HFFc6 (cell line): ENCODE measurements around the gene EFHC2. TPM values are rescaled to one million over a fixed set of nuclear protein-coding genes. Genes with fewer than 3 reads are reported as not detected.
"Not testable (repeated sequence)": the region's sequence is repeated elsewhere in the genome, so short reads cannot be mapped to it uniquely, and the experiment has no call there.

ENCODE experiments used
- DNase-seq: peaks from one replicate; pipeline ENCODE4 v3.0.0-alpha.2; 2018
- H3K27ac Mint-ChIP-seq: 2 replicates; pipeline ENCODE4 v1.8.0; 2020; ENCODE audit warnings: mild to moderate bottlenecking, mixed read lengths
- H3K27me3 Mint-ChIP-seq: 2 replicates; pipeline ENCODE4 v1.8.0; 2021; ENCODE audit warnings: mild to moderate bottlenecking, moderate library complexity, mixed read lengths; ENCODE audit not compliant: insufficient read depth
- H3K36me3 Mint-ChIP-seq: 2 replicates; pipeline ENCODE4 v1.8.0; 2021; ENCODE audit warnings: low read depth, mixed read lengths
- H3K4me1 Mint-ChIP-seq: 2 replicates; pipeline ENCODE4 v1.8.0; 2020; ENCODE audit warnings: low read depth, mixed read lengths
- H3K4me3 Mint-ChIP-seq: 2 replicates; pipeline ENCODE4 v1.8.0; 2020; ENCODE audit warnings: mild to moderate bottlenecking, moderate library complexity, mixed read lengths
- H3K9me3 Mint-ChIP-seq: 2 replicates; pipeline ENCODE4 v1.8.0; 2020; ENCODE audit warnings: mild to moderate bottlenecking, mixed read lengths
- total RNA-seq, 6 experiments: library from RNA; stranded (reverse); fragmentation: NEBNext Ultra II Directional; extraction: Animal tissue kit (Norgen Biotek cat#: 25700); gene quantifications; 2 replicates in 1 of 6; 3 replicates in 5 of 6; pipeline ENCODE4 v1.2.3, GENCODE V29; 2021
- TF ChIP-seq, protein P1 (sequence below): fragments of 200-600 bp; sonication (generic); IDR thresholded peaks from 2 replicates; pipeline ENCODE4 v1.5.0; 2021; ENCODE audit warnings: antibody characterized with exemption, mild to moderate bottlenecking

EFHC2 gene
- total RNA-seq, 6 experiments from 2014 or later = not detected

DNA sequence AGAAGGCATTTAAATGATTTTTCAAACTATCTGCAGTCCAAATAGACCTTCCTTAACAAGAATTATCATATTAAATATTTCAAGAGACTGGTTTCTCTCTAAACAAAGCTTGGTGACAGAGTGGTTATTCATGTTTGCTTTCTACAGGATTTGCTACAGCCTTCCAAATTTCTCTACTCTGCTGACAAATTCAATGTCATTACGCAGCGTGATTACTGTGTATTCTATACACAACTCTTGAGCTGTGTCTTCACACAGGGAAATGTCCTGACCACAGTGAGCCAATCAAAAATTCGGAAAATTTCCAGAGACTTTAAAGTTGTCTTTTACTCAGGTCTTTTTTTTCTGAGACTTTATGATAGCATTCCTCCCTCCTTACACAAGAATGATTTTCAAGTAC is 75.6 kb downstream of the EFHC2 start:
- Mint-ChIP-seq H3K36me3 (no peaks in the 10 kb centered on the region), H3K9me3 (no peaks in the 10 kb centered on the region), H3K4me1 (no peaks in the 10 kb centered on the region), H3K27ac (no peak overlapping the region), H3K27me3 (peaks cover 2% of the 10 kb centered on the region; the same call in 1 of the 2 replicates), H3K4me3 (no peak overlapping the region)
- TF ChIP-seq, protein P1, sequence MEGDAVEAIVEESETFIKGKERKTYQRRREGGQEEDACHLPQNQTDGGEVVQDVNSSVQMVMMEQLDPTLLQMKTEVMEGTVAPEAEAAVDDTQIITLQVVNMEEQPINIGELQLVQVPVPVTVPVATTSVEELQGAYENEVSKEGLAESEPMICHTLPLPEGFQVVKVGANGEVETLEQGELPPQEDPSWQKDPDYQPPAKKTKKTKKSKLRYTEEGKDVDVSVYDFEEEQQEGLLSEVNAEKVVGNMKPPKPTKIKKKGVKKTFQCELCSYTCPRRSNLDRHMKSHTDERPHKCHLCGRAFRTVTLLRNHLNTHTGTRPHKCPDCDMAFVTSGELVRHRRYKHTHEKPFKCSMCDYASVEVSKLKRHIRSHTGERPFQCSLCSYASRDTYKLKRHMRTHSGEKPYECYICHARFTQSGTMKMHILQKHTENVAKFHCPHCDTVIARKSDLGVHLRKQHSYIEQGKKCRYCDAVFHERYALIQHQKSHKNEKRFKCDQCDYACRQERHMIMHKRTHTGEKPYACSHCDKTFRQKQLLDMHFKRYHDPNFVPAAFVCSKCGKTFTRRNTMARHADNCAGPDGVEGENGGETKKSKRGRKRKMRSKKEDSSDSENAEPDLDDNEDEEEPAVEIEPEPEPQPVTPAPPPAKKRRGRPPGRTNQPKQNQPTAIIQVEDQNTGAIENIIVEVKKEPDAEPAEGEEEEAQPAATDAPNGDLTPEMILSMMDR = no peak
- no peak for DNase-seq

DNA sequence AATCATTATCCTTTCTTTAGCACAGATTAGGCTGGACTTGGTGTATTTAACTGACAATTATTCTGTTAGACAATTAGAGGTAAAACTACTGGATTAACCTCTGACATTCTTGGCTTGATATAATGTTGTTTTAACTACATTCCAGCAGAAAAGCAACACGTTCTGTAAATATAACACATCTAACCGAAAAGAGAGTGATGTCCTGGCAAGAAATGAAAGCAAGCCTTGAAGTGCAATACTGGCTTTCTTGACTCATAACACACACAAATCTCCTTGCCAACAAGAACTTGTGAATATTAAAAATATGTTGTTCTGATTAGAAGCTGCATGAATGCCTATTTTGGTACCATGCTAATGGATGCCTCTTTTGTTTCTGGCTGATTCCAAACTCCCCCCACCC is 76.4 kb downstream of the EFHC2 start:
- no peak for DNase-seq
- Mint-ChIP-seq H3K4me3 (no peak overlapping the region), H3K9me3 (no peaks in the 10 kb centered on the region), H3K36me3 (no peaks in the 10 kb centered on the region), H3K27ac (no peak overlapping the region), H3K27me3 (peaks cover 2% of the 10 kb centered on the region; the same call in 1 of the 2 replicates), H3K4me1 (no peaks in the 10 kb centered on the region)
- TF ChIP-seq, protein P1 = no peak

DNA sequence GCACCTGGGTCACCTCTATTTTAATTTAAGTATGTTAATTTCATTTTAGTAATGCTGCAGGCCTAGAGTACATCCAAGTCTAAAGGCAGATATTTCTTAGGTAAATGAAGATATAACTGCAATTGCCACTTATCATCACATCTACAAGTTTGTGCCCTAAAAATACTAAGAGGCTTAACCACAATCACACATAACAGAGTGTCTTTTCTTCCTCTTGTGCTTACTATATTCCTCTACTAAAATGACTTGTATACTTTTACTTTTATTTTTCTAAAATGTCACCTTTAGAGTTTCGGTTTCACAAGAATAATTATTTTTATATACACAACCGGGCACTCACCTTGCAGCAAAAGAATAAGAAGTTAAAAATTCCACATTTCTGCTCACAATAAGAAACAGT is 77.9 kb downstream of the EFHC2 start:
- Mint-ChIP-seq H3K9me3 (no peaks in the 10 kb centered on the region), H3K27ac (no peak overlapping the region), H3K27me3 (no peaks in the 10 kb centered on the region; the same call in 1 of the 2 replicates), H3K4me1 (no peaks in the 10 kb centered on the region), H3K4me3 (no peak overlapping the region), H3K36me3 (no peaks in the 10 kb centered on the region)
- TF ChIP-seq, protein P1 = no peak
- DNase-seq = no peak

DNA sequence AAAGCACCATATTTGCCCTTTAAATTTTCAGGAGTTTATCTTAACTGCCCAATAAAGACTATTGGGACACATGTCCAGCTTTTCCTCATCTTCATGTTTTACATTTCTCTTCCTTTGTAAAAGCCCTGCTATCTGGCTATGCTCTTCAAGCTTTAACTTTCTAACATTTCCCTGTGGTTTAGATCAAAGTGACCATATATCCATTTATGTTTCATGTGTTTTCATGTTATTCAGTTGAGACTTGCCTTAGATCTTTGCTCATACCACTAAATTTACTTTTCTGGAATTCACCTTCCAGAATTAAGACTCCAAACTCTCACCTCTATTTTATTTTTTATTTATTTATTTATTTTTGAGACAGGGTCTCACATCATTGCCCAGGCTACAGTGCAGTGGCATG is 78.5 kb downstream of the EFHC2 start:
- H3K27me3 Mint-ChIP-seq = no peaks in the 10 kb centered on the region; the same call in 1 of the 2 replicates
- DNase-seq = no peak
- no peaks in the 10 kb centered on the region for H3K4me1 Mint-ChIP-seq
- TF ChIP-seq, protein P1 = no peak
- no peaks in the 10 kb centered on the region for H3K9me3 Mint-ChIP-seq
- no peak overlapping the region for H3K27ac Mint-ChIP-seq
- no peak overlapping the region for H3K4me3 Mint-ChIP-seq
- no peaks in the 10 kb centered on the region for H3K36me3 Mint-ChIP-seq

DNA sequence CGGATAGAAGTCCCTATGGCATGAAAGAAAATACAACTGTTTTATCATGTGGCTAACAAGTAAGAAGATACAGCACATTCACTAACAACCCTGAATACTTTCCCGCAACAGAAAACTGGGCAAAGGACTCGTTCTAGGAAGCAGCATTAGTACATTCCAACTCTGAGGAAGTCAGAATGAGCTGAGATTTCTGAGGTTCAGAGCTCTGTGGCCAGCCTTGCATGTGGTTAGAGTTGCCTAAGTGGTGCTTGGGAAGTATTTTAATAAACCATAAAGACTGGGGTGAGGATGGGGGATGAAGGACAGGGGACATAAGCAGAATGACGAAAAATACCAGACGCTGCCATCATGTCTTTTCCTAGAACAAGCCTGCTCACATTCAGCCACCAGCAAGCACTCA is 82.2 kb downstream of the EFHC2 start:
- no peaks in the 10 kb centered on the region for H3K36me3 Mint-ChIP-seq
- no peaks in the 10 kb centered on the region for H3K9me3 Mint-ChIP-seq
- DNase-seq = no peak
- H3K4me3 Mint-ChIP-seq = no peak overlapping the region
- H3K27ac Mint-ChIP-seq = no peak overlapping the region
- H3K4me1 Mint-ChIP-seq = no peaks in the 10 kb centered on the region
- H3K27me3 Mint-ChIP-seq = peaks cover 2% of the 10 kb centered on the region
- TF ChIP-seq, protein P1 = no peak

DNA sequence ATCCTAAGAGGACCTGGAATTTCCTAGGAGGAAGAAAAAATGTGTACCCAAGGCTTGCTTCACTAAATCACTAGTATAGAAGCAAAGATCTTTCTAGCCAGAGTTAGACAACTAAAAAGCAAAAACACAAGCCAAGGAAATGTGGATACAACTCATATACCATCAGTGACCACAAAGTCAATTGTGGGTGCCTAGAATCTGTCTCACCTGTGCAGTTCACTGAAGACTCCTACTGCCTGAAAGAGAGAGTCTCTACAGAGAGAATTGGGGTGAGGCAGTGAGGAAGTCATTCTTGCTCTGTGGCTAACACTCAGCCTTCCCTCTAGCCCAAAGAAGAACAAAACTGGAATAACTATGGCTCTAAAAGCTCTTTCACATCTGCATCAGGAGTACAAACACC is 82.9 kb downstream of the EFHC2 start:
- Mint-ChIP-seq H3K27ac (no peak overlapping the region), H3K9me3 (0 out of 2 replicates have a peak, but pooled peaks cover 4% of the 10 kb centered on the region), H3K36me3 (no peaks in the 10 kb centered on the region), H3K4me3 (no peak overlapping the region), H3K27me3 (peaks cover 3% of the 10 kb centered on the region), H3K4me1 (no peaks in the 10 kb centered on the region)
- TF ChIP-seq, protein P1 = no peak
- no peak for DNase-seq

DNA sequence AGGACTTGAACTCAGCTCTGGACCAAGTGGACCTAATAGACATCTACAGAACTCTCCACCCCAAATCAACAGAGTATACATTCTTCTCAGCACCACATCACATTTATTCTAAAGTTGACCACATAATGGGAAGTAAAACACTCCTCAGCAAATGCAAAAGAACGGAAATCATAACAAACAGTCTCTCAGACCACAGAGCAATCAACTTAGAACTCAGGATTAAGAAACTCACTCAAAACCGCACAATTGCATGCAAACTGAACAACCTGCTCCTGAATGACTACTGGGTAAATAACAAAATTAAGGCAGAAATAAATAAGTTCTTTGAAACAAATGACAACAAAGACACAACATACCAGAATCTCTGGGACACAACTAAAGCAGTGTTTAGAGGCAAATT is 87.7 kb downstream of the EFHC2 start:
- not testable (repeated sequence) for DNase-seq, H3K4me1 Mint-ChIP-seq, H3K4me3 Mint-ChIP-seq

More for the DNA sequence above, 87.7 kb downstream of the EFHC2 start:
- H3K36me3 Mint-ChIP-seq, H3K27ac Mint-ChIP-seq, H3K27me3 Mint-ChIP-seq, H3K9me3 Mint-ChIP-seq: not testable (repeated sequence)
